ENCODE results near the gene SYNM. TPM values are rescaled to one million over a fixed set of nuclear protein-coding genes. Genes with fewer than 3 reads are reported as not detected.

Gene SYNM
- total RNA-seq, 2 donors from 2014 or later = 5.7 to 8.2 TPM

DNA sequence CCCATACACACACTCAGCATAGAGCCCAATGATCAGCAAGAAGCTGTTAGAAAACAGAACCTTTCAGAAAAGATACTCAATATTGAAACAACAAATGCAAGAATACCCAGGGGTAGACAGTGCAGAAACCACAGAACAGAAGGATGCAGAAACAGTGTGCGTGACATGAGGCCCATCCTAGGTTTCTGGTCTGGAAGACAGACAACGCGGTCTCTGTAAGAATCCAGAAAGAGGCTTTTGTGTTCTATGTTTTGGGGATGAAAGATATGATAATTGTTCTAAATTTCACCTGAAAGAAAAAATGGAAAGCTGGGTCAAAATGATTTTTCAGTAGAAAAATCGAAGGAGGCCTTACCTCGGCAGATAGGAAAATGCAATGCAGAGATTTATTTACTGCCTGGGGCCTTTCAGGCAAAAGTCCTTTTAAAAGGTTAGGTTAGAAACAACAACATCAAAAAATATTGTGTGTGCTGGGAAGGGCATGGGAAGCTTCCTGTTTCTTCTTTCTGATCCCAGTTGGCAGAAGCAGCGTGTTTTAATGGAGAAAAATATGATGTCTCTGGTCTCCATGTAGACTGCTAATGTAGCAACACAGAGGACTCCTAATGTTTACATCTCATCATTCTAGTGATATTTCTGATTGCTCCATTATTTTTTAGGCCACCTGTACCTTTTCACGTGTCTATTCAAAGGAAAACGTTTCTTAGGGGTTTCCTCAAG, 17.0 kb downstream of the SYNM start:
- DNase-seq (no peak), ATAC-seq (no peak)
- Histone ChIP-seq H3K36me3 (replicated peaks in 1 of 2; ENCODE audit: insufficient read depth in 1 of 2, low read depth in 2 of 2) (no peaks in the 10 kb centered on the region), H3K4me1 (peaks cover 14% of the 10 kb centered on the region), H3K27me3 (no peaks in the 10 kb centered on the region), H3K9me3 (no peaks in the 10 kb centered on the region), H3K27ac (no peak overlapping the region), H3K4me3 (no peak overlapping the region)
- TF ChIP-seq, protein P1, sequence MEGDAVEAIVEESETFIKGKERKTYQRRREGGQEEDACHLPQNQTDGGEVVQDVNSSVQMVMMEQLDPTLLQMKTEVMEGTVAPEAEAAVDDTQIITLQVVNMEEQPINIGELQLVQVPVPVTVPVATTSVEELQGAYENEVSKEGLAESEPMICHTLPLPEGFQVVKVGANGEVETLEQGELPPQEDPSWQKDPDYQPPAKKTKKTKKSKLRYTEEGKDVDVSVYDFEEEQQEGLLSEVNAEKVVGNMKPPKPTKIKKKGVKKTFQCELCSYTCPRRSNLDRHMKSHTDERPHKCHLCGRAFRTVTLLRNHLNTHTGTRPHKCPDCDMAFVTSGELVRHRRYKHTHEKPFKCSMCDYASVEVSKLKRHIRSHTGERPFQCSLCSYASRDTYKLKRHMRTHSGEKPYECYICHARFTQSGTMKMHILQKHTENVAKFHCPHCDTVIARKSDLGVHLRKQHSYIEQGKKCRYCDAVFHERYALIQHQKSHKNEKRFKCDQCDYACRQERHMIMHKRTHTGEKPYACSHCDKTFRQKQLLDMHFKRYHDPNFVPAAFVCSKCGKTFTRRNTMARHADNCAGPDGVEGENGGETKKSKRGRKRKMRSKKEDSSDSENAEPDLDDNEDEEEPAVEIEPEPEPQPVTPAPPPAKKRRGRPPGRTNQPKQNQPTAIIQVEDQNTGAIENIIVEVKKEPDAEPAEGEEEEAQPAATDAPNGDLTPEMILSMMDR (IDR thresholded peaks at IDR 0.05) = no peak
- TF ChIP-seq POLR2A (IDR thresholded peaks at IDR 0.05) = no peak
- intact Hi-C loops (cut with DNase I) = no loop called here
- 73 to 79% methylated on average over 8 of the region's 8 CpGs for WGBS, 2 donors

DNA sequence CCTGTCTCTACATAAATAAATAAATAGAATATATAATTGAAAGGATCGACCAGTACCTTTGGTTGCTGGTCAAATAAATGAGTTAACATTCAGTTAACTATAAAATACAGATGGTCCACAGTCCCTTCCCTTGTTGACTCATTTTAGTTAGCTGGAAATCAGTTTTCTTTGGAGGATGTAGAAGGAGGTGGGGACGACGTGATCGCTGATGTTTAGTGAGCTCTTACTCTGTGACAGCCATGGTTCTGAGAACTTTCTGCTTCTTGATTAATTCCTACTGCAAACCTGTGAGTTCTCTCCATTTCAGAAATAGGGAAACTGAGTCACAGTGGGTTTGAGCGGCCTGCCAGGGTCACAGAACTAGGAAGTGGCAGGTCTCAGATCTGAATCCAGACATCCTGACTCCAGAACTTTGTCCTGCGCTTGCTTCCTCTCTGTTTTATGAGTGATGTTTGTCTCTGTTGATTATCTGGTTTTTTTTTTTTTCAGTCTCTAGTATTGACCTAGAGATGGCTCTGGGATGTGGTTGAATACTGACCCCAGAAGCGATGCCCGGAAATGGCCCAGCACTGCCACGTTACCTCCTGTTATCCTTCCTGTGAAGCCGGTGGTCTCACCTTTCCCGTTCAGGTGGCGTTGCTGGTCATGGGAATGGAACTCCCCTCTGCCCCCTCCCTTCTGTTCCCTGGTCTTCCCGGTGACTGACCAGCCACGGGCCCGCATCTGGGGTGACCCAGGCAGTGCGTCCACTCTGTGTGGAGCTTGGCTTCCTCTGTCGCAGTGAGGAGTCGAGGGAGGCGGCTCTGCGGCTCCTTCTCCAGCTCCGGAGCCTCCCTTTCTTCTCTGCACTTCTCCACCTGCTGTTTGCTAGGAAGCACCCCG, 18.2 kb downstream of the SYNM start:
- H3K4me3 ChIP-seq = no peak overlapping the region
- ATAC-seq = peak; percentile 24

DNA sequence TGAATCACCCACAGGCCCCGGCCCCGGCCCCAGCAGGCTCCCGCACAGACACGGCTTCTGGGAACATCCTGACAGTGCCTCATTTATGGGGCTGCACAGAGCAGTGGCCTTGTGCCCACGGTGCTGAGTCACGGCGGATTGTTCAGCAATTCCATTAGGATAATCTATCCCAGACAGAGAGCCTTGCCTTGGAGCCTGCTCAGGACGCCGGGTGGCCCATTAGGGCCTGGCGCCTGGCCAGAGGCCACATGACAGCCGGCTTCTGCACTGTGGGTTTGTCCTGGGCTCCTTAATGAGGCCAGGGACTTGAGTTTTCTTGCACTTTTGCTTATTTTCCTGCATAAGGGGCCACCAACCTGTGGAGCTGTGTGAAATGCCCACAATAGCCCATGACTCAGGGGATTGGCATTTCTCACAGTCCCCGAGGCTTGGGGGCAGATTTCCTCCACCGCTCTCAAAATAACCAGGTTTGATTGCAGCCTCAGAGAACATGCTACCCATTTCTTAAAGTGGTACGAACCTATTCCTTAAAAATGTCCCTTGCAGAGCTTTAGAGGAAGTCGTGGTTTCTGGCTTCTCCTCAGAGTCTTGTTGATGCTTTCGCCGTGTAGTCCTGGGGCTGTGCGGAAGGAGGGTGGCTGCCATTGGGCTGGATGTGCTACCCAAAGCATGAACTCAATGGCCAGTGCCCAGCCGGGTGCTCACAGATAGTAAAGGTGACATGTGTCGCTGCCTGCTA, 19.0 kb downstream of the SYNM start:
- Histone ChIP-seq H3K27ac (peak overlapping the region; percentile 14 to 62 (median 52)), H3K27me3 (no peaks in the 10 kb centered on the region), H3K4me1 (peaks cover 14% of the 10 kb centered on the region), H3K4me3 (no peak overlapping the region), H3K36me3 (replicated peaks in 1 of 2; ENCODE audit: insufficient read depth in 1 of 2, low read depth in 2 of 2) (no peaks in the 10 kb centered on the region), H3K9me3 (no peaks in the 10 kb centered on the region)
- peak in 1 of 3 donors; percentile 19 for TF ChIP-seq POLR2A (IDR thresholded peaks at IDR 0.05)
- TF ChIP-seq, protein P1 (IDR thresholded peaks at IDR 0.05) = no peak
- WGBS, 2 donors = 33 to 37% methylated on average over 10 to 20 of the region's 20 CpGs
- ATAC-seq (peak; percentile 88), DNase-seq (peak; percentile 64 to 85 (median 76))
- intact Hi-C loops (cut with DNase I) = no loop called here

More for the DNA sequence above, 18.2 kb downstream of the SYNM start:
- intact Hi-C loops (cut with DNase I) = no loop called here
- DNase-seq = no peak
- Histone ChIP-seq H3K27me3 (no peaks in the 10 kb centered on the region), H3K4me1 (peaks cover 14% of the 10 kb centered on the region), H3K9me3 (no peaks in the 10 kb centered on the region), H3K27ac (peak overlapping the region; percentile 14 to 62 (median 52)), H3K36me3 (replicated peaks in 1 of 2; ENCODE audit: insufficient read depth in 1 of 2, low read depth in 2 of 2) (no peaks in the 10 kb centered on the region)
- TF ChIP-seq POLR2A (IDR thresholded peaks at IDR 0.05) = no peak
- TF ChIP-seq, protein P1 (IDR thresholded peaks at IDR 0.05) = no peak
- WGBS, 2 donors = 72 to 77% methylated on average over 22 of the region's 22 CpGs

DNA sequence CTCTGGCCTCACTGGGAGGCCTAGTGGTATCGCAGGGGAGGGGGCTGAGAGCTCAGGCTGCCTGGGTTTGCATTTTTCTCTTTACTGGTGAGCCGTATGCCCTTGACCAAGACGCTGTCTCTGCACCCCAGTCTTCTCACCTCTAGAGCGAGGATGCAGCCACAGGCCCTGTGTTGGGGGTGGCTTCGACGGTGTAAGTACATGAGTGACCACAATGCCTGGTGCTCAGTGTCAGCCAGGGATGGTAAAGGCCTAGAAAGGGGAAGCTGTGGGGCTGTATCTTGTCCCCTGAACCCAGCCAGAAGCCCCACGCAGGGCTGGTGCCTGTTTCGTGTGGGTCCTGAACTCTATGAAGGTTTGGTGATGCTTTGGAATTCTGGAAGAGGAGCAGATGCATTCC, 19.8 kb downstream of the SYNM start:
- intact Hi-C loops (cut with DNase I) = no loop called here
- no peaks in the 10 kb centered on the region for H3K27me3 ChIP-seq
- TF ChIP-seq, protein P1 (IDR thresholded peaks at IDR 0.05) = no peak
- TF ChIP-seq POLR2A (IDR thresholded peaks at IDR 0.05) = no peak
- H3K27ac ChIP-seq = peak overlapping the region in 1 of 4 donors; percentile 55
- no peak for ATAC-seq
- no peaks in the 10 kb centered on the region for H3K9me3 ChIP-seq
- H3K4me3 ChIP-seq = no peak overlapping the region
- H3K4me1 ChIP-seq = peaks cover 14% of the 10 kb centered on the region
- no peaks in the 10 kb centered on the region for H3K36me3 ChIP-seq (replicated peaks in 1 of 2; ENCODE audit: insufficient read depth in 1 of 2, low read depth in 2 of 2)
- DNase-seq = no peak
- 86 to 89% methylated on average over 3 to 8 of the region's 8 CpGs for WGBS, 2 donors

All from body of pancreas (tissue), 4 donors.